Immature natural killer cell (primary cell): ENCODE data around the gene ZSWIM8. TPM values are rescaled to one million over a fixed set of nuclear protein-coding genes. Genes with fewer than 3 reads are reported as not detected.

Source experiments
- DNase-seq, 3 donors: peaks; one replicate each; pipeline ENCODE4 v3.0.0; 2022; ENCODE audit warnings: mixed read lengths in 1 of 3
- H3K27ac Mint-ChIP-seq, 6 donors: one replicate each; pipeline ENCODE4 v1.8.0; 2020; ENCODE audit warnings: mixed read lengths in 6 of 6, mild to moderate bottlenecking in 5 of 6, inconsistent platforms in 4 of 6, moderate library complexity in 3 of 6
- H3K27me3 Mint-ChIP-seq, 3 donors: one replicate each; pipeline ENCODE4 v1.8.0; 2020 to 2021; ENCODE audit warnings: low read depth in 3 of 3, mild to moderate bottlenecking in 3 of 3, mixed read lengths in 3 of 3, moderate library complexity in 3 of 3, inconsistent platforms in 1 of 3
- H3K36me3 Mint-ChIP-seq, 3 donors: one replicate each; pipeline ENCODE4 v1.8.0; 2020; ENCODE audit warnings: mixed read lengths in 3 of 3, inconsistent platforms in 2 of 3, mild to moderate bottlenecking in 2 of 3
- H3K4me1 Mint-ChIP-seq, 2 donors: one replicate each; pipeline ENCODE4 v1.8.0; 2020; ENCODE audit warnings: inconsistent platforms in 2 of 2, mild to moderate bottlenecking in 2 of 2, mixed read lengths in 2 of 2, moderate library complexity in 1 of 2
- H3K4me3 Mint-ChIP-seq, 5 donors: one replicate each; pipeline ENCODE4 v1.8.0; 2020; ENCODE audit warnings: mild to moderate bottlenecking in 5 of 5, mixed read lengths in 5 of 5, inconsistent platforms in 3 of 5, moderate library complexity in 3 of 5
- H3K9me3 Mint-ChIP-seq, 6 donors: one replicate each; pipeline ENCODE4 v1.8.0; 2020; ENCODE audit warnings: mild to moderate bottlenecking in 6 of 6, mixed read lengths in 6 of 6, inconsistent platforms in 4 of 6, moderate library complexity in 3 of 6
- polyA plus RNA-seq, 3 donors: library from polyadenylated mRNA; unstranded; fragments of 300-500 nt; fragmentation: Illumina TruSeq; gene quantifications; one replicate each; pipeline ENCODE4 v1.2.3, GENCODE V29; 2021

The ZSWIM8 gene
- polyA plus RNA-seq, 3 donors from 2014 or later: 7.3 to 44.7 (median 14.8) TPM

GRCh38 chr10:73762915-73763314 lies 22.5 kb upstream of the ZSWIM8 start:
- Mint-ChIP-seq H3K9me3 (no peaks in the 10 kb centered on the region), H3K27me3 (peaks cover 4 to 16% (median 10%) of the 10 kb centered on the region in 3 donors), H3K27ac (peak overlapping the region; percentile 84 to 100 (median 96)), H3K4me3 (peak overlapping the region in 4 of 5 donors; percentile 6 to 62 (median 12)), H3K4me1 (peaks cover 81 to 86% of the 10 kb centered on the region in 2 donors), H3K36me3 (peaks cover 40 to 61% (median 45%) of the 10 kb centered on the region in 3 donors)
- no peak for DNase-seq

DNA sequence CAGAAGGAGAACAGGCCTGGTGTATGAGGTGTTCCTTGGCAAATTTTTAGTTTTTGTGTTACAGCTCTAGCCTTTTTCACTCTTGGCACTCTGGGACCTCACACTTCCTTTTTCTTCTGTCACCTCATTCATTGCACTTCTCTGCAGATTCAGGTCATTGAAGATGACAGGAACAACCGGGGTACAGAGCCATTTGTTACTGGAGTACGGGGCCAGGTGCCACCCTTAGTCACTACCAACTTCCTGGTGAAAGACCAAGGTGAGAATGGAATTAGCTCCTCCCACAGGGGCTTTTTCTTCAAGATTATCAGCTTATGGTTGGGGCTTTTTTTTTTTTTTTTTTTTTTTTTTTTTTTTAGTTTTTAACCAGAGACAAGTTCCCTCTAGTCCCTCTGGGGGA lies 22.1 kb upstream of the ZSWIM8 start:
- H3K4me3 Mint-ChIP-seq: peak overlapping the region; percentile 6 to 62 (median 40)
- peaks cover 76 to 82% of the 10 kb centered on the region in 2 donors for H3K4me1 Mint-ChIP-seq
- peak; percentile 36 to 53 (median 41) for DNase-seq
- H3K27ac Mint-ChIP-seq: peak overlapping the region; percentile 84 to 100 (median 96)
- H3K27me3 Mint-ChIP-seq: peaks cover 4 to 16% (median 10%) of the 10 kb centered on the region in 3 donors
- H3K36me3 Mint-ChIP-seq: peaks cover 40 to 65% (median 45%) of the 10 kb centered on the region in 3 donors
- no peaks in the 10 kb centered on the region for H3K9me3 Mint-ChIP-seq

DNA sequence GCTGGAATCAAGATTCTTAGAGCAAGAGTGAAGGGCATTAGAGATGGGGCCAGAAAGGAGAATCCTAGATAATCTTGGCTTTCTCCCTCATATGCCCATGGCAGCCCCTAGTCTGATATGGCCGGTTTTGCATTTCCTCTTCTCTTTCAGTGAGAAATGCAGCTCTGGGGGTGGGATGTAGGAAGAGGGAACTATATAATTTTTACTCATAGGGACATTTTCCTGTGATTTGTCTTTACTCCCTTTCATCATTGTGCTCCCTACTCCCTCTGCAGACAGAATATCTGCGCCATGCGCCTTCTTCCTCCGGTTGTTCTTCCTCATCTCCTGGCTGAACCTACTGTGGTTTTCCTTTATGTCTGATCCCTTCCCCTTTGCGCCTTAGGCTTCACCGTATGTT lies 20.3 kb upstream of the ZSWIM8 start:
- no peaks in the 10 kb centered on the region for H3K9me3 Mint-ChIP-seq
- H3K4me3 Mint-ChIP-seq: peak overlapping the region in 4 of 5 donors; percentile 8 to 75 (median 54)
- H3K27me3 Mint-ChIP-seq: peaks cover 0 to 13% (median 2%) of the 10 kb centered on the region in 3 donors
- peaks cover 64 to 68% of the 10 kb centered on the region in 2 donors for H3K4me1 Mint-ChIP-seq
- peak overlapping the region; percentile 83 to 97 (median 84) for H3K27ac Mint-ChIP-seq
- peaks cover 52 to 74% (median 55%) of the 10 kb centered on the region in 3 donors for H3K36me3 Mint-ChIP-seq
- DNase-seq: no peak

GRCh38 chr10:73768881-73769280 lies 16.5 kb upstream of the ZSWIM8 start:
- DNase-seq: no peak
- Mint-ChIP-seq H3K27ac (peak overlapping the region in 5 of 6 donors; percentile 41 to 91 (median 77)), H3K9me3 (no peaks in the 10 kb centered on the region), H3K27me3 (peaks cover 4 to 24% (median 20%) of the 10 kb centered on the region in 3 donors), H3K4me3 (peak overlapping the region in 1 of 5 donors; percentile 59), H3K36me3 (peaks cover 41 to 64% (median 43%) of the 10 kb centered on the region in 3 donors), H3K4me1 (peaks cover 39 to 46% of the 10 kb centered on the region in 2 donors)

DNA sequence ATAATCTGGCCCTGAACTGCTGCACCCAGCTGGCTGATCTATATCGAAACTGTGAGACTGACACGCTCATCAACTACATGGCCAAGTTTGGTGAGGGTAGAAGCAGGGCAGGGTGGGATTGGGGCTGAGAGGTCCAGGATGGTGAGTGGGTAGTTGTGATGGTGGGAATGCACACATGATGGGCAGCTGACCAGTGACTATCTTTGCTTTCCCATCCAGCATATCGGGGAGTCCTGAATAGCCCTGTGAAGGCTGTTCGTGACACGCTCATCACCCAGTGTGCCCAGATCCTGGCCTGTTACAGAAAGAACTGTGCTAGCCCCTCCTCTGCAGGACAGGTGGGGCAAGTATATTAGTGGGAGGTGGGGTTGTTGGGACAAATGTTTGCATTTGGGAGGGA lies 16.0 kb upstream of the ZSWIM8 start:
- H3K36me3 Mint-ChIP-seq: peaks cover 39 to 66% (median 46%) of the 10 kb centered on the region in 3 donors

DNA sequence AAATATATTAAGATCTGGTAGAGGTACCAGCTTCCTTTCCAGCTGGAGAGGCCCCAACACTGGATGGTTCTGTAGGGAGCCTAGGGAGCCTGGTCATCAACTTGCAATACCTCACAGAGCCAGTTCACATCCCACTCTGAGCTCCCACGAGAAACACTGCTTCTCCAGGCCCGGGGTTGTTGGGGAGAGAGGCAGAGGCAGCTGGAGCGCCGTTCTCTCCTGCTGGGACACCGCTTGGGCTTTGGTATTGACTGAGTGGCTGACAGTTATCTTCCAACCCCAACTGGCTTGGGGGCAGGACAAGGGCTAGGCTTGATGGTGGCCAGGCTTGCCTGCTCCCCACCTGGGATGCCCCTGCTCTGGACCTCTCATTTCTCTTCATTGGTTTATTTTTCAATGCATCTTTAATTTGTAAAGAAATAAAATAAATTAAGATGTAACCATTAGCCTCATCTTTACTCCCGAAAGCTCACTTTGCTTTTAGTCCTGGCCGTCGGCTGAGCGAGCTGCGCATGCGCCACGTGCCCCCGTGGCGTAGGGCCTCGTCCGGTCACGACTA lies 13.6 kb upstream of the ZSWIM8 start:
- Mint-ChIP-seq H3K4me1 (peaks cover 36 to 42% of the 10 kb centered on the region in 2 donors), H3K9me3 (no peaks in the 10 kb centered on the region), H3K4me3 (peak overlapping the region; percentile 92 to 99 (median 97)), H3K27ac (peak overlapping the region; percentile 83 to 97 (median 90)), H3K27me3 (peaks cover 2 to 26% (median 18%) of the 10 kb centered on the region in 3 donors), H3K36me3 (peaks cover 30 to 54% (median 32%) of the 10 kb centered on the region in 3 donors)
- DNase-seq: peak in 1 of 3 donors; percentile 86

More for the DNA sequence above, 16.0 kb upstream of the ZSWIM8 start:
- Mint-ChIP-seq H3K4me3 (no peak overlapping the region), H3K27ac (peak overlapping the region in 2 of 6 donors; percentile 30 to 97), H3K27me3 (peaks cover 2 to 26% (median 21%) of the 10 kb centered on the region in 3 donors), H3K9me3 (no peaks in the 10 kb centered on the region), H3K4me1 (peaks cover 37 to 44% of the 10 kb centered on the region in 2 donors)
- DNase-seq: no peak

DNA sequence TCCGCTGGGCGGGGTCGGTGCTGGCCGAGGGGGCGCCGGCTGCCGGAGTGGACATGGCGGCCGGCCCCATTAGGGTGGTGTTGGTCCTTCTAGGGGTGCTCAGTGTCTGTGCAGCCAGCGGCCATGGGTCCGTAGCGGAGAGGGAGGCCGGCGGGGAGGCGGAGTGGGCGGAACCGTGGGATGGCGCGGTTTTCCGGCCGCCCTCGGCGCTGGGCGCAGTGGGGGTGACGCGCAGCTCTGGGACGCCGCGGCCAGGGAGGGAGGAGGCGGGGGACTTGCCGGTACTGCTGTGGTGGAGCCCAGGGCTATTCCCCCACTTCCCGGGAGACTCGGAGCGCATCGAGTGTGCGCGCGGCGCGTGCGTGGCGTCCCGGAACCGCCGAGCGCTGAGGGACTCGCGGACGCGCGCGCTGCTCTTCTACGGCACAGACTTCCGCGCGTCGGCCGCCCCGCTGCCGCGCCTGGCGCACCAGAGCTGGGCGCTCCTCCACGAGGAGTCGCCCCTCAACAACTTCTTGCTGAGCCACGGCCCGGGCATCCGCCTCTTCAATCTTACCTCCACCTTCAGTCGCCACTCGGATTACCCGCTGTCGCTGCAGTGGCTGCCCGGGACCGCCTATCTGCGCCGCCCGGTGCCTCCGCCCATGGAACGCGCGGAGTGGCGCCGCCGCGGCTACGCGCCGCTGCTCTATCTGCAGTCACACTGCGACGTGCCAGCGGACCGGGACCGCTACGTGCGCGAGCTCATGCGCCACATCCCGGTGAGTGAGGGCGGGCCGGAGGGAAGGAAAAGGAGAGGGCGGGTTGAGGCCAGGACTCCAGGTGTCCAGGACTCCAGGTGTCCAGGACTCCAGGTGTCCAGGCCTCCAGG lies 12.9 kb upstream of the ZSWIM8 start:
- H3K27me3 Mint-ChIP-seq: peaks cover 2 to 26% (median 18%) of the 10 kb centered on the region in 3 donors
- peak; percentile 86 to 88 (median 88) for DNase-seq
- H3K27ac Mint-ChIP-seq: peak overlapping the region; percentile 83 to 97 (median 90)
- peaks cover 42 to 49% of the 10 kb centered on the region in 2 donors for H3K4me1 Mint-ChIP-seq
- H3K4me3 Mint-ChIP-seq: peak overlapping the region; percentile 92 to 99 (median 97)
- H3K9me3 Mint-ChIP-seq: no peaks in the 10 kb centered on the region
- H3K36me3 Mint-ChIP-seq: peaks cover 31 to 55% (median 32%) of the 10 kb centered on the region in 3 donors

GRCh38 chr10:73773152-73773879 lies 12.1 kb upstream of the ZSWIM8 start:
- Mint-ChIP-seq H3K27me3 (peaks cover 2 to 26% (median 18%) of the 10 kb centered on the region in 3 donors), H3K36me3 (peaks cover 31 to 47% (median 32%) of the 10 kb centered on the region in 3 donors), H3K9me3 (no peaks in the 10 kb centered on the region), H3K27ac (peak overlapping the region; percentile 83 to 97 (median 90)), H3K4me3 (peak overlapping the region; percentile 92 to 99 (median 97)), H3K4me1 (peaks cover 44 to 52% of the 10 kb centered on the region in 2 donors)
- no peak for DNase-seq

DNA sequence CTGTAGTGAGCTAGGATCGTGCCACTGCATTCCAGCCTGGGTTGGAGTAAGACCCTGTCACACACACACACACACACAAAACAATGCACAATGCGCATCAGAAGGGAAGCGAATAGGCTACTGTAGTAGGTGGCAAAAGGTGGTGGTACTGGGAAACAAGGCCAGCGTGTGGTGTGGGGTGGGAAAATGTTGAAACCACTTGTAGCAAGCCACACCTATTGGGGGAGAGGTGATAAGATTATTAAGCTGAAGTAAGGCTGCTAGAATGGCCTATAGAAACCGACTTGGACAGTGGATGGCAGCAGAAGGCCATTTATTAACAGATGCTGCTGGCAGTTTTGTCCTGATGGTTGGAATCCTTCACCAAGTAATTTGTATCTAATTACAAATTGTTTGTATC lies 10.8 kb upstream of the ZSWIM8 start:
- Mint-ChIP-seq H3K27me3 (peaks cover 2 to 26% (median 18%) of the 10 kb centered on the region in 3 donors), H3K9me3 (no peaks in the 10 kb centered on the region), H3K36me3 (peaks cover 24 to 39% (median 30%) of the 10 kb centered on the region in 3 donors), H3K4me1 (peaks cover 46 to 60% of the 10 kb centered on the region in 2 donors), H3K27ac (peak overlapping the region; percentile 76 to 97 (median 88)), H3K4me3 (peak overlapping the region; percentile 92 to 99 (median 97))
- DNase-seq: peak; percentile 84 to 88 (median 87)

- Mint-ChIP-seq H3K36me3 (peaks cover 18 to 23% (median 22%) of the 10 kb centered on the region in 3 donors), H3K4me3 (peak overlapping the region in 2 of 5 donors; percentile 27 to 32), H3K27me3 (peaks cover 3 to 8% (median 6%) of the 10 kb centered on the region in 3 donors), H3K4me1 (peaks cover 63 to 80% of the 10 kb centered on the region in 2 donors), H3K27ac (peak overlapping the region in 1 of 6 donors; percentile 61), H3K9me3 (no peaks in the 10 kb centered on the region)
- DNase-seq: no peak
Measured at GRCh38 chr10:73779018-73779417, 6.4 kb upstream of the ZSWIM8 start.

GRCh38 chr10:73779539-73780197 lies 5.7 kb upstream of the ZSWIM8 start:
- DNase-seq: no peak
- Mint-ChIP-seq H3K27ac (peak overlapping the region; percentile 62 to 92 (median 86)), H3K9me3 (no peaks in the 10 kb centered on the region), H3K36me3 (peaks cover 12 to 19% (median 19%) of the 10 kb centered on the region in 3 donors), H3K4me1 (peaks cover 61 to 78% of the 10 kb centered on the region in 2 donors), H3K27me3 (peaks cover 3 to 5% (median 5%) of the 10 kb centered on the region in 3 donors), H3K4me3 (peak overlapping the region; percentile 61 to 95 (median 72))

- Mint-ChIP-seq H3K27me3 (peaks cover 7 to 10% (median 7%) of the 10 kb centered on the region in 3 donors), H3K9me3 (no peaks in the 10 kb centered on the region), H3K27ac (peak overlapping the region; percentile 69 to 99 (median 98)), H3K36me3 (peaks cover 10 to 16% (median 16%) of the 10 kb centered on the region in 3 donors), H3K4me3 (peak overlapping the region; percentile 91 to 100 (median 99)), H3K4me1 (peaks cover 61 to 78% of the 10 kb centered on the region in 2 donors)
- DNase-seq: no peak
Measured at GRCh38 chr10:73780301-73780700, 5.1 kb upstream of the ZSWIM8 start.
